ENCODE data around the gene USH1C. TPM values are rescaled to one million over a fixed set of nuclear protein-coding genes. Genes with fewer than 3 reads are reported as not detected.

The USH1C gene
- polyA plus RNA-seq, 3 donors: not detected

DNA sequence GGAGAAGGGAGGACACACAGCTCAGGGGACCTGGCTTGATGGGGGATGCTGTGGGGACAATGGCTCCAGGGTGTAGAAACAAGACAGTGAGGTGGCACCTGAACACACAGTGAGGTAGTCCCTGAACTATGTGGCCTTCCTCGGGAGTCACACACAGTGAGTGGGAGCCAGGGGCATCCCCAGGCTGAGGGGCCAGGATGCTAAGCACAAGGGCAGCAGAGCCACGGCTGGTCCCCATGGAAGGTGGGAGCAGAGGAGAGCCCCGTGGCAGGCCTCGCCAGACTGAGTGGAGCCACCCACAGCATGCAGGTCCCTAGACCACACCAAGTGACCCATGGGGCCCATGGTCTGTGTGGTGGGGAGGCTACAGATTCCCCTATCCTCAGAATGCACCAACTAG, 41.6 kb downstream of the USH1C start:
- Mint-ChIP-seq H3K9me3 (no peaks in the 10 kb centered on the region), H3K4me1 (peaks cover 2% of the 10 kb centered on the region), H3K27me3 (ENCODE audit: low read depth in 3 of 3) (peaks cover 3 to 4% (median 4%) of the 10 kb centered on the region in 3 donors), H3K4me3 (no peak overlapping the region), H3K27ac (no peak overlapping the region), H3K36me3 (no peaks in the 10 kb centered on the region)
- Histone ChIP-seq H3K9ac (ENCODE audit: insufficient read depth, low read length, poor library complexity, severe bottlenecking) (no peak overlapping the region), H4K20me1 (ENCODE audit: insufficient read depth, low read length) (no peaks in the 10 kb centered on the region), H3K9me3 (replicated peaks in 1 of 2; ENCODE audit: control insufficient read depth in 1 of 2, insufficient read depth in 1 of 2, low read length in 2 of 2) (no peaks in the 10 kb centered on the region), H3K4me1 (ENCODE audit: control insufficient read depth in 1 of 2, insufficient read depth in 2 of 2, low read length in 2 of 2) (no peaks in the 10 kb centered on the region), H3K36me3 (replicated peaks in 1 of 2; ENCODE audit: control insufficient read depth in 1 of 2, insufficient read depth in 2 of 2, low read length in 2 of 2) (no peaks in the 10 kb centered on the region), H3K79me2 (ENCODE audit: insufficient read depth, low read length) (no peaks in the 10 kb centered on the region), H2AFZ (ENCODE audit: insufficient read depth, low read depth, low read length, poor library complexity, severe bottlenecking) (no peak overlapping the region), H3K27me3 (ENCODE audit: control insufficient read depth in 2 of 2, insufficient read depth in 2 of 2, low read length in 2 of 2) (no peaks in the 10 kb centered on the region), H3K27ac (ENCODE audit: low read depth in 1 of 2, low read length in 2 of 2) (no peak overlapping the region), H3K4me2 (replicated peaks; ENCODE audit: extremely low read depth, low read length, poor library complexity, severe bottlenecking) (no peak overlapping the region), H3K4me3 (replicated peaks in 1 of 3; ENCODE audit: low read depth in 2 of 3, low read length in 3 of 3) (no peak overlapping the region)
- no peak for DNase-seq
- intact Hi-C loops (cut with micrococcal nuclease): loop anchor here (5.0 to 10.0 kb wide), 4 partner anchors 115 to 275 kb away; partner anchors contain the start of gene KCNJ11 (in 1 of the 2)
- TF ChIP-seq, protein P1, sequence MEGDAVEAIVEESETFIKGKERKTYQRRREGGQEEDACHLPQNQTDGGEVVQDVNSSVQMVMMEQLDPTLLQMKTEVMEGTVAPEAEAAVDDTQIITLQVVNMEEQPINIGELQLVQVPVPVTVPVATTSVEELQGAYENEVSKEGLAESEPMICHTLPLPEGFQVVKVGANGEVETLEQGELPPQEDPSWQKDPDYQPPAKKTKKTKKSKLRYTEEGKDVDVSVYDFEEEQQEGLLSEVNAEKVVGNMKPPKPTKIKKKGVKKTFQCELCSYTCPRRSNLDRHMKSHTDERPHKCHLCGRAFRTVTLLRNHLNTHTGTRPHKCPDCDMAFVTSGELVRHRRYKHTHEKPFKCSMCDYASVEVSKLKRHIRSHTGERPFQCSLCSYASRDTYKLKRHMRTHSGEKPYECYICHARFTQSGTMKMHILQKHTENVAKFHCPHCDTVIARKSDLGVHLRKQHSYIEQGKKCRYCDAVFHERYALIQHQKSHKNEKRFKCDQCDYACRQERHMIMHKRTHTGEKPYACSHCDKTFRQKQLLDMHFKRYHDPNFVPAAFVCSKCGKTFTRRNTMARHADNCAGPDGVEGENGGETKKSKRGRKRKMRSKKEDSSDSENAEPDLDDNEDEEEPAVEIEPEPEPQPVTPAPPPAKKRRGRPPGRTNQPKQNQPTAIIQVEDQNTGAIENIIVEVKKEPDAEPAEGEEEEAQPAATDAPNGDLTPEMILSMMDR (IDR thresholded peaks at IDR 0.05): no peak
- WGBS (ENCODE audit: insufficient coverage): 80% methylated on average over 1 of the region's 4 CpGs

GRCh38 chr11:17500673-17501072, 43.5 kb downstream of the USH1C start:
- H3K4me1 ChIP-seq (ENCODE audit: control insufficient read depth in 1 of 2, insufficient read depth in 2 of 2, low read length in 2 of 2): no peaks in the 10 kb centered on the region
- no peaks in the 10 kb centered on the region for H3K36me3 Mint-ChIP-seq
- WGBS (ENCODE audit: insufficient coverage): 93% methylated on average over 9 of the region's 12 CpGs
- no peak overlapping the region for H3K9ac ChIP-seq (ENCODE audit: insufficient read depth, low read length, poor library complexity, severe bottlenecking)
- no peak overlapping the region for H3K27ac ChIP-seq (ENCODE audit: low read depth in 1 of 2, low read length in 2 of 2)
- TF ChIP-seq, protein P1 (IDR thresholded peaks at IDR 0.05): no peak
- H3K9me3 Mint-ChIP-seq: no peaks in the 10 kb centered on the region
- H3K27me3 ChIP-seq (ENCODE audit: control insufficient read depth in 2 of 2, insufficient read depth in 2 of 2, low read length in 2 of 2): no peaks in the 10 kb centered on the region
- no peaks in the 10 kb centered on the region for H3K79me2 ChIP-seq (ENCODE audit: insufficient read depth, low read length)
- H3K27me3 Mint-ChIP-seq (ENCODE audit: low read depth in 3 of 3): peaks cover 4 to 9% (median 5%) of the 10 kb centered on the region in 3 donors
- intact Hi-C loops (cut with micrococcal nuclease): loop anchor here (5.0 to 10.0 kb wide), 4 partner anchors 113 to 273 kb away; partner anchors contain the start of gene KCNJ11 (in 1 of the 2)
- no peaks in the 10 kb centered on the region for H4K20me1 ChIP-seq (ENCODE audit: insufficient read depth, low read length)
- H3K36me3 ChIP-seq (replicated peaks in 1 of 2; ENCODE audit: control insufficient read depth in 1 of 2, insufficient read depth in 2 of 2, low read length in 2 of 2): no peaks in the 10 kb centered on the region
- H3K4me1 Mint-ChIP-seq: peaks cover 2% of the 10 kb centered on the region
- H2AFZ ChIP-seq (ENCODE audit: insufficient read depth, low read depth, low read length, poor library complexity, severe bottlenecking): no peak overlapping the region
- H3K4me3 Mint-ChIP-seq: no peak overlapping the region
- H3K4me3 ChIP-seq (replicated peaks in 1 of 3; ENCODE audit: low read depth in 2 of 3, low read length in 3 of 3): no peak overlapping the region
- H3K4me2 ChIP-seq (replicated peaks; ENCODE audit: extremely low read depth, low read length, poor library complexity, severe bottlenecking): no peak overlapping the region
- DNase-seq: no peak
- H3K27ac Mint-ChIP-seq: no peak overlapping the region
- no peaks in the 10 kb centered on the region for H3K9me3 ChIP-seq (replicated peaks in 1 of 2; ENCODE audit: control insufficient read depth in 1 of 2, insufficient read depth in 1 of 2, low read length in 2 of 2)

All from CD14-positive monocyte (primary cell).